HG02610 (cell line): Measurements from ENCODE around the gene TAGLN2.

Experiments
- ATAC-seq: cut with Tn5 transposase; IDR thresholded peaks from one replicate; pipeline ENCODE4 v1.9.1; 2021; ENCODE audit warnings: mild to moderate bottlenecking, moderate library complexity; ENCODE audit not compliant: unreplicated experiment

Gene TAGLN2

DNA sequence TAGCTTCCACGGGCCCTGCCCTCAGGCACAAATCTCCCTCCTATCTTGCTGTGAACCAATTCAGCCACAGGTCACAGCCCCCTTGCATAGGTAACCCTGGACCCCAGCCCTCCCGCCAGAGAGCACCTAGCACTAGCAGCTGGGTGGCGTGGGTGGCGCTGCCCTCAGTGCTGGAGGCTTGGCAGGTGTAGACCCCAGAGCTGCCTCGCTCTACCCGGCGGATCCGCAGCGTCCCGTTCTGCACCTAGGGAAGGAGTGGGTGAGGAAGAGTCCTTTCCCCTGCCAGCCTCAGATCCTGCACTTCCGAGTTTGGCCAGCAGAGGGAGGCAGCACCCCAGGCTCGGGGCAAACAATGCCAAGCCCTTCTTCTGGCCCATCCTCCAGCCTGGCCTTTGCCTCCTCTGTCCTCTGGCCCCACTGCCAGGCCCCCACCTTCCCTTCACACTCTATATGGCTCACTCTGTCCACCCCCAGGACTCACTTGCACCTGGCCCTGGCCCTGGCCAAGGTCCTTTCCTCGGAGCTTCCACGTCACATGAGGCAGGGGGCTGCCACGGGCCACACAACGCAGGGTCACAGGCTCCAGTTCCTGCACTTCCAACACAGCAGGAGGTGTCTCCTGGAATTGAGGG is 11.1 kb upstream of the TAGLN2 start:
- ATAC-seq, result no peak

DNA sequence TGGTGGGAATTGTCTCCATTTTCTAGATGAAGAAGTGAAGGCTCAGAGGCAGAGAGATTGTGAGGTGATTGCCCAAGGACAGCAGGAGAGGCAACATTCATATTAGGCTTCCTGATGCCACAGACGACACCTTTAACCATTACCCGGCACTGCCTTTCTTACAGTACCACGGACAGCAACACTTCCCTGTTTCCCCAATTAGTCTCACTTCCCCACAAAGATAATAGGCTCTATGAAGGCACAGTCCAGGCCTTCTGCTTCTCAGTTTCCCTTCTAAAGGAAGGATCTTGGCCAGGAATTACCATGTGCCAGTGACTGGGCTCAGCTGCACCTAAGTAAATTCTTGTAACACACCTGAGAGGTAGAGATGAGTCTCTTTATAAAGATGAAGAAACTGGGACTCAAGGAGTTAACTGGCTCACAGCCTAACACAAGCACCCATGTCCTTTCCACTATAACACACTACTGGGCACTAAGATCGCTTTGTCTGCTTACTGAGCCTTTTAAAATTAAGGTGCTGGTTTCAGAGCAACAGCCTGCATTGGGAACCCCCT is 10.5 kb upstream of the TAGLN2 start:
- ATAC-seq, result no peak

DNA sequence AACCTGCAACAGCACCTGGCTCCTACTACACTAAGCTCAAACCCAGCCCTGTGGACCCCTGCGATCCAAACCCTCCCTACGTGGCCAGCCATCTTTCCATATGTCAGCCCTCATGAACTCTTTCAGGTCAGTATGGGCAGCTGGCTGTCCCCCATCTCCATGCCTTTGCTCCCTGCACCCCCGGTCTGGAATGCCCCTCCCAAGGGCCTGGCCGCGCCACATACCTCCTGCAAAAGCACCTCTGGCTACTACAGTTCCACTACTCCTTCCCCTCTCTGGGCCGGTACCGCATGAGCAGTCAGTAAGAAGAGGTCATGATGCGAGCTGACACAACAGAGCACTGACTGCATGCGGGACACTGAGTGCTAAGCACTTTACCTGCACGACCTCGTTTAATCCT is 10.0 kb upstream of the TAGLN2 start:
- ATAC-seq, result no peak

DNA sequence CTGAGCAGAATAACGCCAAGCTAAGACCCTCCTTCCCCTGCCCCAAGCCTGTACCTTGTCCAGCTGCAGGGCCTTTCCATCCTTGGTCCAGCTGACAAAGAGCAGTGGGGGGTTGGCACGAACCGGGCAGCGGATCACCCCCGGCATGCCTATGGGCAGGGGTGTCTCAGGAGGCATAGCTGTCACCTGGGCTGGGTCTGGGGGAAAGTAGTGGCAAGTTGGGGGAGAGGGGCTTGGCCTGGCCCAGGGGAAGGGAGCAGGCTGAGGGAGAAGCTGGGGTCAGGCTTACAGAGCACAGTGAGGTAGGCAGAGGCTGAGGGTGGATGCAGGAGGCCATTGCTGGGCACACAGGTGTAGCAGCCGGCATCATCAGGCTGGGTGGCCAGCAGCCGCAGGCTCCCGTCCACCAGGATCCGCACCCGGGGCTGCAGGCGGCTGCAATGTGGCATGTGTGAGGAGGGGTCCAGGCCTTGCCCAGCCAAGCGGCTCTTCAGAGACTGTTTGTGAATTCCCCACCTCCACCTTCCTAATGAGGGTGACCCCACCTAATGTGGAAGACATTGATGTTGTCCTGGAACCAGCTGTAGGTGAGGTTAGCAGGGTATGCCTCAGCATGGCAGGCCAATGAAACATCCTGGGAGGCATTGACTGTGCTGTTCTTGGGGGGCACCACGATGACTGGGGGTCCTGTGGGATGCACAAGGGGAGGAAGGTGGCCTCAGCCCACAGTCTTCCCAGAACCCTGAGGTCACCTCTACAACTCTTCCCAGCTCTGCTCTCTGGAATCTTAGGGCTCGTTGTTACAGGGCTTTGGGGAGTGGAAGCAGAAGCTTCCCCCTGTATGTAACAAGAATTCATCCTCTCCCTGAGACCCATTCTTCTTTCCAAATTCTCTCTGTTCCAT is 9.1 kb upstream of the TAGLN2 start:
- no peak for ATAC-seq

DNA sequence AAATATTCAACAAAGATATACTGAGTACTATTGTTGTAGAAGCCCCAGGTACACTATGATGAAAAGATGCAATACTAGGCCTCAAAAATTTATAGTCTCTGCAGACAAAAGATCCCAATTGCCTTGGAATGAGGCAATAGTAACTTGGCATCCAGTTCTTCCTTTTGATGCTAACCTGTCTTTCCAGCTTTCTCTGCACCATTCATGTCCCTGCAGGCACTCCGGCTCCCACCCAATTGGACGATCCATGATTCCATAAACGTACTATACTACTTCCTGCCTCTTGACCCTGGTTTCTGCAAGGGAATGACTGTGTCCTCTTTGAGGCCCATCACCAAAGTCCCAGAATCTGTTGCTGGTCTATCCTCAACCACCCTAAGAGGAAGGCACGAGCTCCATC is 8.0 kb upstream of the TAGLN2 start:
- ATAC-seq, result no peak

DNA sequence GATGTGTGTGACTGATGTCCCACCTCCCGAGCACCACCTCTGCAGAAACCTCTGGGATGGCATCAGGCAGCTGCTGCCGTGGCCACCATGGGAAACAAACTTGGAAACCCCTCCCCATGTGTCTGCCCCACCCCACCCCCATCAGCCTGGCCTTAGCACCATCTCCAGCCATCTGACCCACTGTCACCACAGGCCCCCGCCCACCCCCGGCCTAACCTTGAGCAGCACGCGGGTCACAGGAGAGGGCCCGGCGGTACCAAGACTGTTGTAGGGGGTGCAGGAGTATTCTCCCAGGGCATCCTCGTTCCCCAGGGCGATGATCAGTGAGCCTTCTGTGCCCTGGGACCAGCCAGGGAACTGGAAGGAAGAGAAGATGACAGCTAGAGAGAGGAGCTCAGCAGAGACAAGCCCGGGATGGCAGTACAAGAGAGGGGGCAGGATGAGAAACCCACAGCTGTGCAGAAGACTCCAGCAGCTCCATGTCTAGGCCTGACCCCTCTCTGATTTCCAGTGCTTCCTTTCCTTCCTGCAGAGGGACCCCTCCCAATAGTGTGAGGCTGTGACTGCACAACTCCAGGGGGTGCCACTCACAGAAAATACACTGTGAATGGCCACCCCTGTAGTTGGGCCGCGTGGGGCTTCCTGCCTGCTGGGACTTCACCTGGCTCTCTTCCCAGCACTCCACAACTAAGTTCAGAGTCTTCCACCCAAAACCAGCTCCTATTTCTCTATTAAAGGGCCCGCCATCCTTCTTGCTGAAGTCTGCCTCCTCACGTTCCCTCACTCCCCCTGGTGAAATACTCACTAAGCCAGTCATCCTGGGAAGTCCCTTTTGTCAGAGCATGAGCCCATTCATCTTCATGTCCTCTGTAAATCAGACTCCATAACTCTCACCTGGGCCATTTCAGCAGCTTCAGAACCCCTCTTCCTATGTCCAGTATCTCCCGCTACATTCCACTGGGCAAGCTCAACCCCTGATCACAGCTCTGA is 7.3 kb upstream of the TAGLN2 start:
- ATAC-seq, result peak; percentile 52

DNA sequence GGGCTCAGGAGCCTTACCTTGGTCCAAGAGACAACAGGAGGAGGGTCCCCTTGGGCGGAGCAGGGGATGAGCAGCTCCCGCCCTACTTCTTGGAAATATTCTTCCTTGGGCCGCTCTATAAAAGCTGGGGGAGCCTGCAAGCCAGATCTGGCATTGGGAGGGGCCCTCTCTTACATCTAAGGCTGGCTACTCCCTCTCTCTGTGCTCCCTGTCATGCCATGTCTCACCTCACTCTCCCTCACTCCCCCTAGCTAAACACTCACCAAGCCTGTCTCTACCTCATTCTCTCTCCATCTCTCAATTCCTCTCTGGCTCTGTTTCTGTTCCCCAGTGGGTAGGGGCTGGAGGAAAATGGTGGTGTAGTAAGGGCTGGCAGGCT is 6.5 kb upstream of the TAGLN2 start:
- ATAC-seq, result no peak

DNA sequence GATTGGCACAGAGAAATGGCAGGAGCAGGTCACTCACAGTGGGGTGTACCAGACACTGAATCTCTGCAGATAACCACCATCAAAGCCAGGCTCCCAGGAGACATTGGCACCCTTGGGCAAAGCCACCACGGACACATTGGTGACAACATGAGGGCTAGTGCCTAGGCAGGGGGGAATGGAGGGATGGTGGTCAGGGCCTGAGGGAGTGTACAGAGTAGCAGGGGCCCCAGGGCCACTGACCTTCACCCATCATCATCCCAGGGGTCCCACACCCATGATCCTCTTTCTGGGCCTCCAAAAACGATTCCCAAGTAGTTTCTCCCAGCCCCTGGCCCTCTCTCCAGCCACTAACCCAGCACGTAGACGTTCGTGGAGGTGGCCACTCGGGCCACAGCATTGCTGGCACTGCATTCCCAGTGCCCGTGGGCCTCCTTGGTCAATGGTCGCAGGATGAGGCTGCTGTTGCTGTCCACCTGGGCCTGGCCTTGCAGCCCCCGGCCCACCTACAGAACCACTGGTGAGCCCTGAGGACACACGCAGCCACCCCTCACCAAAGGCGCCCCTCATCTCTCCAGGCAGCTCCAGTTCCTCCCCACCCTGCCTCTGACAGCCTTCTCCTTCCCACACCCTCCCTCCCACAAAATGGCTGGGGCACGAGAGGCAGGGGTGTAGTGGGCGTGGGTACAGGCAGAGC is 5.9 kb upstream of the TAGLN2 start:
- no peak for ATAC-seq

DNA sequence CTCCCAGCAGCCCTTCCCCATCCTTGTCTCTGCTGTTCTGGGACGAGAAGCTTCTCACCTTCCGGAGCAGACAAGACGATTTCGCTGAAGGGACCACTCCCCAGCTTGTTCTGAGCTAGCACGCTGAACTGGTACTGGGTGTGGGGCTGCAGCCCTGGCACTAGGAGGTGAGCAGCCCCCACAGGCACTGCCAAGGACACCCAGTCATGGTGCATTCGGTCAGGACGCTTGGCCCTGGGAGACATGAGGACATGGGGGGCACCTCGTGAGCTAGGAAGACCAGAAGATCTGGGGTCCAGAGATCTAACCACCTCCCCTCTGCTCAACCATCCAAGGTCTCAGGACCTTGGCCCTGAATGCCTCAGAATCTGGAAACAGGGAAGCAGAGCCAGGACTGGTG is 5.3 kb upstream of the TAGLN2 start:
- no peak for ATAC-seq

DNA sequence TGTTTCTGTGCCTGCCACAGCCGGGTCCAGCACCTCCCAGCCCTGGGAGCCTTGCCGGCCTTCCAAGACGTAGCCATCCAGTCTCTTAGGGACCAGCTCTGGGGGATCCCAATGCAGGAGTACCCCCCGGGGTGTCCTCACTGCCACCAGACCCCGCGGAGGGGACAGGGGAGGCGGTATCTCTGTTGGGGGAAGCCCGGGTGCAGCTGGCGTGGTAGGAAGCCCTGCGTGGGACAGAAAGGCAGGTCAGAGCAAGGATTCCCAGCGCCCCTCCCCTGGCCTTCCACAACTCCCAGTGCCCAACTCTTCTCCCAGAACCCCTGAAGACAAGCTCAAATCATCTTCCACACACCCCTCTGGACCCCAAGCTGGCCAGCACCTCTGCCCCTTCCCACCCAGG is 4.9 kb upstream of the TAGLN2 start:
- no peak for ATAC-seq

DNA sequence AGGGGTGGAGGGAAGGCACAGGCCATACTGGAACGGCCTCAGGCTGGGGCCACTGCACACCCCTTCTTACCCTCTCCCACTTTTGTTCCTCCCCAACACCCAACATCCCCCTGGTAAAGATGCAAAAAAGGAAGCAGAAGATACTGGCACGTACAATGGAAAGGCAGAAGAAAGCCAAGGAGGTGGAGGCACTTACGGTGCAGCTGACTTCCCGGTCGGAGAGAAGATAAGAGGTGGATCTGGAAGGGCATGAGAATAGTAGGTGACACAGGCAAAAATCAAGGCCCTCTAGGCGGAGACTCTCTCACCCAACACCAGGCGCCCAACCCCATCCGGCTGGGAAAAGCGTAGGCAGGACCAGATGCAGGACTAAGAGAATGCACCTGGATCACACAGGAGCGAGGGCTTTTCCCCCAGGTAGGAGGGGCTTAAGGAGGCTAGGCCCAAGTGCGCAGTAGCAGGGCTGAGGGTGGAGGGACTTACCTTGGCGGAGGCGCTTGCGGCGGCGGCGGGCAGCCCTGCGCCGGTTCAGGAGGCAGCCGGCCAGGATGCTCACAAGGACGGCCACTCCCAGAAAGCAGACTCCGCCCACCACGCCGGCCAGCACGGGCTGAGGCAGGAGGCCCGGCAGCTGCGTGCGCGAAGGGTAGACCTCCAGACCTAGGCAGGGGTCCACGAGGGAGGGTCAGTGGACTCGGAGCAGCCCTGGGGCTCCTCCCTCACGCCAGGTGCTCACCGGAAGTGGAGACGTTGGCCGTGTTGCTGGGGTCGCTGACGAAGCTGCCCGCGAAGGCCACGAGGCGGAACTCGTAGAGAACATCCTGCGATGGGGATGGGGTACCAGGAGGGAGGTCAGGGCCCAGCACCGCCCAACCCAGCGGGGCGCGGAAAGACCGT is 4.1 kb upstream of the TAGLN2 start:
- ATAC-seq, result no peak

DNA sequence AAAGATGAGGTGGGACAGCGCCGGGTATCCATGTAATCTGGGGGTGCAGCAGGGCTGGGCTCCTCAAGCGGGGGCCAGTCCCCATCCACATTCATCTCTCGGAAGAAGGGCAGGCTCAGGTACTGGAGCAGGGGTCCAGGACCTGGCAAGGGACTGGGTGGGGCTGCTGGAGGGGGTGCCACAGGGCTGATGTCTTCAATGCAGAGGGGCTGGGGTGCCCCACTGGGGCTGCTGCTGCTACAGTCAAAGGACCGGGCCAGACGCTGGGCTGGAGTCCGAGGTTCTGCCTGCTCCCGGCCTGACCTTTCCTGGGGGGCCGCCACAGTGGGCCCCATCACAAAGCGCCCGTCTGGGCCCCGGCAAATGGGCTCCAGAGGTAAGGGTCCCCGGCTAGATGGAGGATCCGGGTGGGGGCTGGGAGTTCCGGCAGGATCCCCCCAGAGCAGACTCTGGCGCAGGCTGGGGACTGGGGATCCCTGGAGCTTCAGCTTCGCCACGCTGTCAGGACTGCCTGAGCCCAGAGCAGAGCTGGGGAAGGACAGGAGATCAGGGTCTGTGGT is 3.3 kb upstream of the TAGLN2 start:
- ATAC-seq, result no peak

DNA sequence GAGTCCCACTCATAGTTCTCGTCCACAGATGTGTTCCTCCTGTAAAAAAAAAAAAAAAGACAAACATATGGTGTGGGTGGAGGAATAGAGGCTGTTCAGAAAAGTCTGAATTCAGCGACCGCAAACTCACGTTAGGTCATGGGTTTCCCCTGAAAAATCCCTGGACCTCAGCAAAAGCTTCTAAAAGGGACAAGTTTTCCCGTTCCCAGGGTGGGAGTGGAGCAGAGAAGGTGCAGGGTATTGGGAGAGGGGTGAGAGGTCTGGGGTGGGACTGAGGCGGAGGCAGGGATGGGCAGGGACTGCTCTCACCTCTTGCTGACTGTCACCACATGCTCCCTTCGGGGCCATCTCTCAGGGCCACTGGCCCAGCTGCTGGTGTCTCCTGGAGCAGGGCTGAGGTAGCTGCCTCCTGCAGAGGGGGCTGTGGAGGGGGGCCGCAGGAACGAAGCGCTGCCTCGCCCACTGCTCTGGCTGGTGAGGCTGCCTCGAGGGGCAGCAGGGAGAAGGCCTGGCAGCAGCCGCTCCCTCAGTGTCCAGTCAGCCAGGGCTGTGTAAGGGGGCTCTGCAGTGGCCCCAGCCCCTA is 2.6 kb upstream of the TAGLN2 start:
- ATAC-seq, result no peak

DNA sequence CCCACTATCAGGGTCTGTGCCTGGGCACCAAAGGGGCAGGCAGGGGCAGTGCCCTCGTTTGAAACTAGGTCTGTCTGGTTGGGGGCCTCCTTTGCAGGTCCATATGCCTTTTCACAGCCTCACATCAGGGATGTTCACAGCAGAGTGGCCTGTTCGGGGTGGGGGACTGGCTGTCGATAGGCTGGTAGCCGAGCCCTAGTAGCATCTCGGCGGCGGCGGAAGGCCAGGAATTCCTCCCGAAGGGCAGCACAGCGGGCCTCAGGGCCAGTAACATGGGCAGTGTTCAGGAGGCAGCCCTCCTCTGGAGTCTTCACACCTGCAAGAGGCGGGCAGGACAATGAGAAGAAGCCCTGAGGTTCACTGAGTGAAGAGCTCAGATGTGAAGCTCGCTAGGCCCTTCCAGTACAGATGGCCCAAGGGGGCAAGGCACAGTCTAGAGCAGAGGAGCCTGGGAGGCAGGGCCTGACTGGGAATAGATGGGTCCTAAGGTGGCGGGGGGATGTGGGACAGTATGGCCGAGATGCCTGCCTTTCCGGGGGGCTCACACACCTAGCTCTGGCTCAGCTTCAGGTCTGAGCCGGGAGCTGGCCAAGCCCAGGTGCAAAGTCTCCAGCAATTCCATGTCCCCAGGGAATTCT is 2.0 kb upstream of the TAGLN2 start:
- ATAC-seq, result no peak

DNA sequence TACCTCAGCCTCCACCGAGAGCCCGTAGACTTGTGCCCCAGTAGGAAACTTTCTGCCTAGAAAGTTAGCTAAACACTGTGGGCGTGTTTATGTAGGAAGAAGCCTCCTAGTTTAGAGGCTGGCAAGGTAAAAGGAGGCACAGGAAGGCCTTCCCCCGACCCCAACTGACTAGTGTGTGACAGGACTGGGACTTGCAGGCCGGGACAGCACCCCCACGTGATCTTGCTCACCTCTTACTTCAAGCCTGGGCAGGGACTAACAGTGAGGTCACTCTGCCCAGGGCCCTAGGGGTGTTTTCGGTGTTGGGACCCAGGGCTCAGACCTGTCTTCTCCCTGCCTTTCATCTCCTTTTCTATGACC is 392 bp upstream of the TAGLN2 start:
- peak; percentile 2 for ATAC-seq

DNA sequence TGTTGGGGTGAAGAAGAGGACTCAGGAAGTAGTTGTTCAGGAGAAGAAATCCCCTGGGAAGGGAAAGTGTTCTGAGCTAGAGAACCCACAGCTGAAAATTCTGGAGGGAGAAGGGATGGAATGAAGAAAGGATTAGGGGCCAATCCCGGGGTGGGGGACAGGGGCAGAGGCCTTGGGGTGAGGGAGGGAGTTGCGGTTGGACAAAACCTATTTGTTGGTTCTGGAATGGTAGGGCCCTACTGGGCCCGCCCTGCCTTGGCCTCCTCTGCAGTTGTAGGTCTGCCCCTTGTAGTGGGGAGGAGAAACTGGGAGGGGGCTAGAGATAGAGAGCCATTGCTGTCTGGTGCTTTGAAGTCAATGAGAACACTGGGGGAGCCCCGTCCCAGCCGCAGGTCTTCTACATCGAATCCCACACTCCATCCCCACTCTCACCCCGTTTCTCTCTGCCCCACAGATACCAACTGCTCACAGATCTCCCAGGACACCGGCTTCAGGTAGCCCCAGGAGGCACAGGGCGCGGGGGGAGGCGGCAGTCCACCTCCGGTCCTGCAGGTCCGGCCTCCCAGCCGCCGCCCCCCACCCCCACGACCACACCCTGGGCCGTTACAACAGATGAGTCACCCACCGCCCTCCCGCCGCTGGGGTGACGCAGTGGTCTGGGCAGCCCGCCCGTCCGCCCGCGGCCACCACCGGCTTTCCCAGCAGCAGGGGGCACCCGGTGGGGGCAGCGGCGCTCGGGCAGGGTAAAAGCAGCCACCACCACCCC is 1.1 kb downstream of the TAGLN2 start:
- ATAC-seq, result no peak

DNA sequence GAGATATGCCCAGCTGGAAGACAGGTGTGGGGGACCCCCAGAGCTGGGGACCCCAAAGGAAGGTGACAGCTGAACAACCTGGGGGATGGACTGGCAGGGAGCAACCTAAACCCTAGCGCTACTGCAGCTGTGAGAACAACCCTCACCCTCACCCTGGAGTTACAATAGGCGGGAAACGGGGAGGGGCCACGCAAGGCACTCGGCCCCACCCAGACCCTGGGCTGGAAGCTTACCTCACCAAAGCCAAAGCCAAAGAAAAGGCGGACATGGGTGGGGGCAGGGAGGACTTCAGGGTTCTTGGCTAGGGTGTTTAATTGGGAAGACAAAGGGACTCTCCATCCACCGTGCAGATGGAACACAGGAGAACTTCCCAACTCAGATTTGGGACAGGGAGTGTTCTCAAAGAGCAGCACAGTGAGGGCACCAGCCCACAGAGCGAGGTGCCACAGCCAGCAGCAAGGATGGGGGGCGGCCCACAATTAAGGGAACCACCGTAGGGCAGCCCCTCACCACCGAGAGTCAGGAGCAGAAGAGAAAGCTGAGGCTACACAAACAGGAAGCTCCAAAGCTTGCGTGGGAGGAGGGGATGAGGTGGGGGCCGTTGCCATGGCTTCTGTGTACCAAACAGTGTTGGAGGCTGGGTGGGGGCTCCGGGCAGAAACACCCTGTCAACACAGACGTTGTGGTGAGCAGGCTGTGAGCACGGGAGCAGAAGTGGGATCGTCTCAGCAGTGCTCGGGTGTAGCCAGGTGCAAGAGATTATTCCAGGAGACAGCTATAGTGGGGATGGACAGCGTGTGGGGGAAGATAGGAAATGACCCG is 1.9 kb downstream of the TAGLN2 start:
- ATAC-seq, result peak; percentile 29
